ENCODE measurements around the gene ZNF827.

GRCh38 chr4:145757188-145757587, 181.4 kb downstream of the ZNF827 start:
- TF ChIP-seq ZBTB7A (IDR thresholded peaks at IDR 0.05; ENCODE audit: low read depth) (no peak), RAD21 (IDR thresholded peaks at IDR 0.05; ENCODE audit: low read depth) (no peak), TAF1 (IDR thresholded peaks at IDR 0.05; ENCODE audit: low read depth) (no peak)
